Measurements from ENCODE around the gene DICER1.

GRCh38 chr14:95183532-95184412 lies 26.4 kb upstream of the DICER1 start:
- no peak for TF ChIP-seq EZH2 (IDR thresholded peaks at IDR 0.05; ENCODE audit: borderline replicate concordance, low read depth, low read length, severe bottlenecking)
- TF ChIP-seq, protein P1, sequence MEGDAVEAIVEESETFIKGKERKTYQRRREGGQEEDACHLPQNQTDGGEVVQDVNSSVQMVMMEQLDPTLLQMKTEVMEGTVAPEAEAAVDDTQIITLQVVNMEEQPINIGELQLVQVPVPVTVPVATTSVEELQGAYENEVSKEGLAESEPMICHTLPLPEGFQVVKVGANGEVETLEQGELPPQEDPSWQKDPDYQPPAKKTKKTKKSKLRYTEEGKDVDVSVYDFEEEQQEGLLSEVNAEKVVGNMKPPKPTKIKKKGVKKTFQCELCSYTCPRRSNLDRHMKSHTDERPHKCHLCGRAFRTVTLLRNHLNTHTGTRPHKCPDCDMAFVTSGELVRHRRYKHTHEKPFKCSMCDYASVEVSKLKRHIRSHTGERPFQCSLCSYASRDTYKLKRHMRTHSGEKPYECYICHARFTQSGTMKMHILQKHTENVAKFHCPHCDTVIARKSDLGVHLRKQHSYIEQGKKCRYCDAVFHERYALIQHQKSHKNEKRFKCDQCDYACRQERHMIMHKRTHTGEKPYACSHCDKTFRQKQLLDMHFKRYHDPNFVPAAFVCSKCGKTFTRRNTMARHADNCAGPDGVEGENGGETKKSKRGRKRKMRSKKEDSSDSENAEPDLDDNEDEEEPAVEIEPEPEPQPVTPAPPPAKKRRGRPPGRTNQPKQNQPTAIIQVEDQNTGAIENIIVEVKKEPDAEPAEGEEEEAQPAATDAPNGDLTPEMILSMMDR (IDR thresholded peaks at IDR 0.05; ENCODE audit: borderline replicate concordance, extremely low read depth, low read length, poor library complexity, severe bottlenecking) = no peak

Data from DND-41 (cell line).